Aorta (tissue), 5 donors: ENCODE measurements around the gene TNFRSF1A. TPM values are rescaled to one million over a fixed set of nuclear protein-coding genes. Genes with fewer than 3 reads are reported as not detected.
"Not testable (repeated sequence)": the region's sequence is repeated elsewhere in the genome, so short reads cannot be mapped to it uniquely, and the experiment has no call there.

Experiments
- ATAC-seq: fragments of 200-7000 bp; cut with Tn5 transposase; one replicate; pipeline ENCODE4 v1.9.1; 2022; ENCODE audit warnings: moderate library complexity; ENCODE audit not compliant: low FRiP score
- DNase-seq, 2 donors: peaks; one replicate each; pipeline ENCODE4 v3.0.0-alpha.2; 2020
- H3K27ac ChIP-seq, 2 donors: one replicate each; pipeline ENCODE4 v1.5.1; 2013; ENCODE audit warnings: low read length in 2 of 2, mild to moderate bottlenecking in 2 of 2, moderate library complexity in 2 of 2, control low read depth in 1 of 2, inconsistent platforms in 1 of 2, low read depth in 1 of 2
- H3K27me3 ChIP-seq, 2 donors: one replicate each; pipeline ENCODE4 v1.6.1; 2013; ENCODE audit warnings: control low read depth in 1 of 2, low read length in 1 of 2, mild to moderate bottlenecking in 1 of 2, moderate library complexity in 1 of 2; ENCODE audit not compliant: insufficient read depth in 2 of 2, control insufficient read depth in 1 of 2
- H3K36me3 ChIP-seq, 2 donors: one replicate each; pipeline ENCODE4 v1.6.1; 2013; ENCODE audit warnings: control low read depth in 1 of 2, low read length in 1 of 2, mild to moderate bottlenecking in 1 of 2; ENCODE audit not compliant: insufficient read depth in 2 of 2, control insufficient read depth in 1 of 2
- H3K4me1 ChIP-seq, 2 donors: one replicate each; pipeline ENCODE4 v1.6.1; 2013; ENCODE audit warnings: low read length in 2 of 2, control low read depth in 1 of 2, mild to moderate bottlenecking in 1 of 2, moderate library complexity in 1 of 2; ENCODE audit not compliant: insufficient read depth in 2 of 2, control insufficient read depth in 1 of 2
- H3K4me3 ChIP-seq, 2 donors: one replicate each; pipeline ENCODE4 v1.5.1; 2013; ENCODE audit warnings: low read length in 2 of 2, control low read depth in 1 of 2, mild to moderate bottlenecking in 1 of 2
- H3K9me3 ChIP-seq: one replicate; pipeline ENCODE4 v1.6.1; 2013; ENCODE audit warnings: mild to moderate bottlenecking, low read length; ENCODE audit not compliant: control insufficient read depth
- WGBS, 2 donors: extraction: QIAGEN DNeasy Blood & Tissue Kit; methylation state at CpG; one replicate each; pipeline ENCODE4 v1.1.7; 2013; 5-methylcytosine and 5-hydroxymethylcytosine counted together
- intact Hi-C, 2 donors: fragments of 100-400 bp; cut with DNase I; formaldehyde crosslinking; loops; one replicate each; pipeline versions ENCODE4 v1.14.2 to v1.15.0; 2022
- polyA plus RNA-seq, 2 donors: library from polyadenylated mRNA; stranded (reverse); fragments of 200-250 nt; gene quantifications; one replicate each; pipeline ENCODE4 v1.2.3, GENCODE V29; 2013
- total RNA-seq, 2 donors: library from RNA; stranded (reverse); fragmentation: NEBNext Ultra II Directional; extraction: Animal tissue kit (Norgen Biotek cat#: 25700); gene quantifications; one replicate each; pipeline ENCODE4 v1.2.1, GENCODE V29; 2021
- donor health status: healthy with polysubstance abuse.
- donor health status: Bipolar disorder and iron deficiency.
- donor health status: DM: no; HTN: no; CAD: no.
- donor health status: DM: no; HTN: no; CAD: no.
- donor health status: DM: yes; HTN: yes; CAD: no.

Gene TNFRSF1A
- total and polyA plus RNA-seq, 4 donors = 36.9 to 236 (median 151) TPM

DNA sequence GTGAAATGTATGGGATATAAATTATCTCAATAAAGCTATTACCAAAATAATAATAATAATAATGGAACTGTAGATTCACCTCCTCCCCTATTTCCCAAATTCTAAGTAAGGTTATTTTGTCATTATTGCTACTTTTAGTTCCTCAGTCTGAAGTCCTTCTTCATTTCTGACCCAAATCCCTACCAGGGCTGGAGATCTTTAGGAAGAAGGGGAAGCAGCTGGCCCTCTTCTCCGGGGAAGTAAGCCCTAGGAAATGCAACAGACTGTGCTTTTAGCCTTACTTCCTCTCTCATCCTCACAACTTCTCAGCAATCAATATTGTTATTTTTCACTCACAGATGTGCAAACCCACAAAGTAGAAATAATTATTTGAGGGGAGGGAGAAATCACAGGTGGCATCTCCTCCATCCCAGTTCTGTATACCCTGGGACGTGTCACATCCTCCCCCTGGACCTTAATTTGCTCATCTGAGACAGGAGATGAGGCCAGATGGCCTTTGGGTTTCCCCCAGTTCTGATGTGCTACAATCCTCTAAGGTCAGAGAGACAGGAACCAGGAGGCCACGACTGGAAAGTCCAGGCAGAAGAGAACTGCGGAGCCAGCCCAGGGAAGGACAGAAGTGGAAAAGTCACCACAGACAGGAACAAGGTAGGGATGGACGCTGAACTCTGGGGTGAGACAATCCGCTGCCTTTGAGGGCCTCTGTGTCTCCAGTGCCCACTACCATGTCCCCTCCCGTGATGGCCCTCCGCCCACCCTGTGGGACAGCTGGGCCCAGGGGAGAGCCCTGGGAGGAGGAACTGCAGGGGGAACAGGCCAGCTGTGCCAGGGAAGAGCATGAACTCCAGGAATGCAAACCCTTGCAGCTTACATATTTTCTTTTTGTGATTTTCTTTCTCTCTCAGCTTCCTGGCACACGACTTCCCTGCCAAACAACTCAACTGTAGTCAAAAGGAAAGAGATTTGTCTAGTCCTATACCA, 10.6 kb upstream of the TNFRSF1A start:
- H3K4me1 ChIP-seq = no peaks in the 10 kb centered on the region
- no peaks in the 10 kb centered on the region for H3K36me3 ChIP-seq
- DNase-seq = no peak
- H3K9me3 ChIP-seq = no peaks in the 10 kb centered on the region
- H3K4me3 ChIP-seq = no peak overlapping the region
- ATAC-seq = peak; percentile 24
- H3K27me3 ChIP-seq = no peaks in the 10 kb centered on the region
- WGBS, 2 donors = 73 to 75% methylated on average over 8 to 9 of the region's 9 CpGs
- no peak overlapping the region for H3K27ac ChIP-seq
- intact Hi-C loops = no loop called here

DNA sequence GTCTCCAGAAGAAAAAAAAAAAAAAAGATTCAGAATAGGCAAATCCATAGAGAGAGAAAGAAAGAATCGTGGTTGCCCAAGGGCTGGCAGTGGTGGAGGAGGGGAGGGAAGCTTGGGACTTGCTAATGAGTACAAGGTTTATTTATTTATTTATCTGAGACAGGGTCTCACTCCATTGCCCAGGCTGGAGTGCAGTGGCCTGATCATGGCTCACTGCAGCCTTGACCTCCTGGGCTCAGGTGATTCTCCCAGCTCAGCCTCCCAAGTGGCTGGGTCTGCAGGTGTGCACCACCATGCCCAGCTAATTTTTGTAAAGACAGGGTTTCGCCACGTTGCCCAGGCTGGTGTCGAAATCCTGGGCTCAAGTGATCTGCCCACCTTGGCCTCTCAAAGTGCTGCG, 9.7 kb upstream of the TNFRSF1A start:
- Histone ChIP-seq H3K27ac (no peak overlapping the region), H3K4me3 (no peak overlapping the region), H3K36me3 (no peaks in the 10 kb centered on the region), H3K4me1 (no peaks in the 10 kb centered on the region), H3K27me3 (no peaks in the 10 kb centered on the region), H3K9me3 (no peaks in the 10 kb centered on the region)
- DNase-seq (no peak), ATAC-seq (no peak)
- intact Hi-C loops = no loop called here
- 89 to 90% methylated on average over 5 of the region's 5 CpGs for WGBS, 2 donors

DNA sequence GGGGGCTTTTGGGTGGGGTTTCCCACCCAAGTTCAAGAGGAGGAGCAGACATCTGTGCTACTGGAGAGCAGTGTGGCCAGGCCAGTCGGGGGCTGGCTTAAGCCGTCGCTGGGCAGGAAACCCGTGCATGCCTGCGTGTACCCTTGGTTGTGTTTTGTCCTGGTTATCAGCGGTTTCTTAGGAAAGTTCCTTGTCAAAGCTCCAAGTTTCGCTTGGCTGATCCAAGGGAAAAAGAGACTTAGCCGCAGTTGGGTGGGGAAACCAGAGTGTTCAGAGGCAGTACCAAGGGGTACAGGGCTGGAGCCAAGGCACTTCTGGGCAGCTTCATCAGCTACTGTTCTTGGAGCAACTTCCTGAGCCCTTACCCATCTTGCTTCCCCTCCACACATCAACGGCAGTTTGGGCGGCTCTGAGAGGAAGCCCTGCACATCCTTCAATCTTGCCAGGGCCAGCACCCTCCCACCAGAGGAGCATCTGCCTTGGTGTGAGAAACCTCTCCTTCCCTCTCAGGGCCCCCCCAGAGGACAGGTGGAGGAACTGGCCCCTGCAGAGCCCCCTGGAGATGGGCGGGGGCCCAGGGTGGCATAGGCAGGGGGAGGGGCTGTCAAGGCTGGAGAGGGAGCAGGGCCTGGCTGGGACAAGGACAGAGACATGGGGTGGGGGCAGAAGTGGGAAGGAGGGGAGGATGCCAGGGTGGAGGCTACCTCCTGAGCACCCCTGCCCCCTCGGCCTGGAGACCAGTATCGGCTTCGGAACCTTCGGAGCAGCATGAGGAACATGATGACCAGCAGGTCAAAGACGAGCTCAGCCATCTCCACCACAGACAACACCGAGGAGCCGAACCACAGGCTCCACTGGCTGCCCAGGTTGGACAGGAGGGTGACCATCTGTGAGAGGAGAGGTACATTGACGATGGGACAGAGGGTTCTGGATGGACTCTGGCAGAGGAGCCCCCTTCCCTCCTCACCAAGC, 5.8 kb upstream of the TNFRSF1A start:
- Histone ChIP-seq H3K4me3 (no peak overlapping the region), H3K27me3 (no peaks in the 10 kb centered on the region), H3K36me3 (no peaks in the 10 kb centered on the region), H3K27ac (peak overlapping the region; percentile 49 to 89), H3K4me1 (peaks cover 2 to 3% of the 10 kb centered on the region in 2 donors), H3K9me3 (no peaks in the 10 kb centered on the region)
- WGBS, 2 donors = 40% methylated on average over 19 of the region's 19 CpGs
- DNase-seq (peak; percentile 90 to 91), ATAC-seq (peak; percentile 90)
- intact Hi-C loops = loop anchor here in 1 of 2 donors (1.0 kb wide), 1 partner anchor 24 kb away; no protein-coding TSS in a partner anchor

DNA sequence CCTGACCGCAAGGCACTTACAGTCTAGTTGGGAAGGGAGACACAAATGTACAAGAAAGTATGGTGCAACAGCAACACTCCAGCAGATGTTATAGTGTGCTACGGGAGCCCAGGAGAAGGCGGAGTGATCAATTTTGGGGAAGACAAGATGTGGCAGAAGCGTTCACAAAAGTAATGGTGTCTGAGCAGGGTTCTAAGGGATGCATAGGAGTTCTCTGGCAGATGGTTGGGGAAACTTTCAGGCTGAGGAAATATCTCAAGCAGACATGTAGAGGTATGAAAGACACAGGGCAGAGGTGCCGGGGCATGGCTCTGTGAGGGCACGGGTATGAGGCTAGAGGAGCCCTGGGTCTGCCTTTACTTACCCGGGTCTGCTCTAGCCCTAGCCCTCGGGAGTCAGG, 5.1 kb upstream of the TNFRSF1A start:
- no peak for ATAC-seq
- Histone ChIP-seq H3K36me3 (no peaks in the 10 kb centered on the region), H3K9me3 (no peaks in the 10 kb centered on the region), H3K27me3 (no peaks in the 10 kb centered on the region), H3K27ac (peak overlapping the region; percentile 49 to 89), H3K4me1 (peaks cover 2 to 3% of the 10 kb centered on the region in 2 donors), H3K4me3 (no peak overlapping the region)
- DNase-seq = no peak
- WGBS, 2 donors = 82 to 84% methylated on average over 8 of the region's 8 CpGs
- intact Hi-C loops = loop anchor here in 1 of 2 donors (1.0 kb wide), 1 partner anchor 24 kb away; no protein-coding TSS in a partner anchor

DNA sequence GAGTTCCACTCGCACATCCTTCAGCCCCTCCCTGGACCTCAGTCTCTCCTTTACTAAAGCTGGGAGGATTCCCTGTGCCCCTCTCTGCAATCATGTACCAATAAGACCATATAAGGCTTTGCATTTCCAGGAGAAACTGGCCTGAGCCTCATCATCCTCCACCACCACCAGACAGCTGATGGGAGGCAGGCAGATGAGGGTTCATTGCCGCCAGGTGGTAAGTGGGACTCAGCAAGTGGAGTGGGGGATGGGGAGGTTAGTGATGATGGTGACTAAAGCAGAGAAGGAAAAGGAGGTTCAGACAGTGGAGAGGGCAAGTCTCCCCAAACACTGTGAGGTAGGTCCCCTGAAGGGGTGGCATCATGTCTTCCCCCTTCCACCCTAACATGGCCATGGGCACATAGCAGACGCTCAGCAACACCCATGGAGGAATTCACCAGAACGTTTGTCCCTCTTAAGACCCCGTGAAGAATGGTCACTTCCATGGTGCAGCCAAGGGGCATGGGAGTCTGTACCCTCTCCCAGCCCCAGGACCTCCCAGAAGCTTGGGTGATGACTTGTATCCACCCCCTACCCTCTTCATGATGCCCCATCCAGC, 4.5 kb upstream of the TNFRSF1A start:
- intact Hi-C loops = no loop called here
- Histone ChIP-seq H3K36me3 (no peaks in the 10 kb centered on the region), H3K4me3 (no peak overlapping the region), H3K9me3 (no peaks in the 10 kb centered on the region), H3K4me1 (peaks cover 2 to 3% of the 10 kb centered on the region in 2 donors), H3K27ac (peak overlapping the region; percentile 53 to 89), H3K27me3 (no peaks in the 10 kb centered on the region)
- WGBS, 2 donors = 88 to 94% methylated on average over 5 of the region's 5 CpGs
- DNase-seq = no peak
- no peak for ATAC-seq

DNA sequence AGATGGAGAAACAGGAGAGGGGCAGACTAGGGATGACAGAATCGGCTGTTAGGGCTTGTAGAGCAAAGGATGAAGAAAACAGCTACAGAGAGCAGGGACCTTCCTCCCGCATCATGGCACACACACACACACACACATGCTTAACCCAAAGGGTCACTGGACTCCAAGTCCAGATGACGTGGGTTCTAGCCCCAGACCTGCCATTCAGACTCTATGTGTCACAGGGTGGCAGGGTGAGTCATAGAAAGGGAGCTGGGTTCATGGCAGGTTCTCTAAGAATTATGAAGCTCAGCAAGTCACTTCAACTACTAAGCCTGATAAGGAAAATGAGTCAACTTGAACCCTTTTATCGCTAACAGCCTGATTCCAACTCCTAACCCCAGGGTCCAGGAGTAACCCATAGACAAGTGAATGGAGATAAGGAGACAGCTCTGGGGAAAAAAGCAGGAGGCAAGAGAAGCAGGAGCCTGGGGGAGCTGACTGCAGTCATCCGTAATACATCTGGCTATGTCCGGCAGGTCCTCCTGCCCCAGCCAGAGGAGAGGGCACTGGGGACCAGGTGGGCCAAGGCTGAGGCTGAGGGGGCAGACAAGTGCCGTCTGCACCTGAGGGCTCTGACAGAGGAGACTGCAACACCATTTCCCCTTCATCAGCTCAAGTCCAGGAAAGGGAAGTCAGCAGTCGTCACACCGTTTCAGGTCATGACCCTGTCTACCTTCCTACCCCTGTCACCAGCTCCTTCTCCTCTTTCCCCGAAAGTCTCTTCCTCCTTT, 3.6 kb upstream of the TNFRSF1A start:
- Histone ChIP-seq H3K4me1 (peaks cover 2 to 3% of the 10 kb centered on the region in 2 donors), H3K27ac (peak overlapping the region; percentile 53 to 89), H3K9me3 (no peaks in the 10 kb centered on the region), H3K4me3 (no peak overlapping the region), H3K36me3 (no peaks in the 10 kb centered on the region), H3K27me3 (no peaks in the 10 kb centered on the region)
- intact Hi-C loops = no loop called here
- DNase-seq (peak; percentile 88), ATAC-seq (peak; percentile 45)
- 37 to 41% methylated on average over 10 of the region's 10 CpGs for WGBS, 2 donors

DNA sequence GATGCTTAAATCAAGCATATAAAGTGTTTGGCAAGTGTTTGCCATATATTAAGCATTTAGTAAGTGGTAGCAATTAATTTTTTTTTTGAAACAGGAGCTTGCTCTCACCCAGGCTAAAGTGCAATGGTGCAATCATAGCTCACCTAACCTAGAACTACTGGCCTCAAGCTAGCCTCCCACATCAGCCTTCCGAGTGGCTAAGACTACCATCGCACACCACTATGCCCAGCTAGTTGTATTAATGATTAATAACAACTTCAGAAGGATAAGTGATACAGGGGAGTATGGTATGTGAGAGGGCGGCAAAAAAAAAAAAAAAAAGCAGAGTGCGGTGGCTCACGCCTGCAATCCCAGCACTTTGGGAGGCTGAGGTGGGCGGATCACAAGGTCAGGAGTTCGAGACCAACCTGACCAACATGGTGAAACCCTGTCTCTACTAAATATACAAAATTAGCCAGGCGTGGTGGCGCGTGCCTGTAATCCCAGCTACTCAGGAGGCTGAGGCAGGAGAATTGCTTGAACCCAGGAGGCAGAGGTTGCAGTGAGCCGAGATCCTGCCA, 2.3 kb upstream of the TNFRSF1A start:
- DNase-seq, H3K27ac ChIP-seq, H3K9me3 ChIP-seq, H3K4me3 ChIP-seq, H3K4me1 ChIP-seq, H3K36me3 ChIP-seq, H3K27me3 ChIP-seq, ATAC-seq: not testable (repeated sequence)
- intact Hi-C loops = loop anchor here (5.0 kb wide), 2 partner anchors 38 to 78 kb away; partner anchors contain the start of gene LTBR (in 1 of the 2)
- 96 to 97% methylated on average over 10 to 11 of the region's 11 CpGs for WGBS, 2 donors
